HG03469 (cell line): Measurements from ENCODE around the gene IQSEC1.

Experiments used
- ATAC-seq: cut with Tn5 transposase; IDR thresholded peaks from one replicate; pipeline ENCODE4 v1.9.1; 2021; ENCODE audit warnings: mild to moderate bottlenecking, moderate library complexity, moderate number of reproducible peaks; ENCODE audit not compliant: unreplicated experiment

IQSEC1 gene

GRCh38 chr3:12922306-12922705 is 150.9 kb downstream of the IQSEC1 start:
- ATAC-seq: no peak

GRCh38 chr3:12921736-12922135 is 151.5 kb downstream of the IQSEC1 start:
- ATAC-seq: no peak

- no peak for ATAC-seq
Measured at GRCh38 chr3:12920967-12921366, 152.3 kb downstream of the IQSEC1 start.

GRCh38 chr3:12919205-12919604 is 154.0 kb downstream of the IQSEC1 start:
- no peak for ATAC-seq

- no peak for ATAC-seq
Measured at GRCh38 chr3:12918231-12918630, 155.0 kb downstream of the IQSEC1 start.

- no peak for ATAC-seq
Measured at GRCh38 chr3:12916159-12916558, 157.1 kb downstream of the IQSEC1 start.

- no peak for ATAC-seq
Measured at GRCh38 chr3:12914088-12914487, 159.1 kb downstream of the IQSEC1 start.

GRCh38 chr3:12911881-12912415 is 161.3 kb downstream of the IQSEC1 start:
- no peak for ATAC-seq

- ATAC-seq: no peak
Measured at GRCh38 chr3:12910356-12911099, 162.7 kb downstream of the IQSEC1 start.

GRCh38 chr3:12909710-12910109 is 163.5 kb downstream of the IQSEC1 start:
- no peak for ATAC-seq

- ATAC-seq: no peak
Measured at GRCh38 chr3:12908859-12909258, 164.4 kb downstream of the IQSEC1 start.

- no peak for ATAC-seq
Measured at GRCh38 chr3:12908136-12908730, 165.0 kb downstream of the IQSEC1 start.

- ATAC-seq: no peak
Measured at GRCh38 chr3:12907729-12908128, 165.5 kb downstream of the IQSEC1 start.

GRCh38 chr3:12907296-12907695 is 165.9 kb downstream of the IQSEC1 start:
- no peak for ATAC-seq

- no peak for ATAC-seq
Measured at GRCh38 chr3:12906916-12907290, 166.3 kb downstream of the IQSEC1 start.

GRCh38 chr3:12906141-12906915 is 166.9 kb downstream of the IQSEC1 start:
- ATAC-seq: no peak

GRCh38 chr3:12905316-12906071 is 167.7 kb downstream of the IQSEC1 start:
- ATAC-seq: no peak

GRCh38 chr3:12904951-12905315 is 168.3 kb downstream of the IQSEC1 start:
- ATAC-seq: no peak

GRCh38 chr3:12903881-12904280 is 169.3 kb downstream of the IQSEC1 start:
- ATAC-seq: no peak

- no peak for ATAC-seq
Measured at GRCh38 chr3:12903000-12903800, 170.0 kb downstream of the IQSEC1 start.
